Measurements from ENCODE around the gene NFASC. TPM values are rescaled to one million over a fixed set of nuclear protein-coding genes. Genes with fewer than 3 reads are reported as not detected.

Gene NFASC
- 125 TPM for total RNA-seq

DNA sequence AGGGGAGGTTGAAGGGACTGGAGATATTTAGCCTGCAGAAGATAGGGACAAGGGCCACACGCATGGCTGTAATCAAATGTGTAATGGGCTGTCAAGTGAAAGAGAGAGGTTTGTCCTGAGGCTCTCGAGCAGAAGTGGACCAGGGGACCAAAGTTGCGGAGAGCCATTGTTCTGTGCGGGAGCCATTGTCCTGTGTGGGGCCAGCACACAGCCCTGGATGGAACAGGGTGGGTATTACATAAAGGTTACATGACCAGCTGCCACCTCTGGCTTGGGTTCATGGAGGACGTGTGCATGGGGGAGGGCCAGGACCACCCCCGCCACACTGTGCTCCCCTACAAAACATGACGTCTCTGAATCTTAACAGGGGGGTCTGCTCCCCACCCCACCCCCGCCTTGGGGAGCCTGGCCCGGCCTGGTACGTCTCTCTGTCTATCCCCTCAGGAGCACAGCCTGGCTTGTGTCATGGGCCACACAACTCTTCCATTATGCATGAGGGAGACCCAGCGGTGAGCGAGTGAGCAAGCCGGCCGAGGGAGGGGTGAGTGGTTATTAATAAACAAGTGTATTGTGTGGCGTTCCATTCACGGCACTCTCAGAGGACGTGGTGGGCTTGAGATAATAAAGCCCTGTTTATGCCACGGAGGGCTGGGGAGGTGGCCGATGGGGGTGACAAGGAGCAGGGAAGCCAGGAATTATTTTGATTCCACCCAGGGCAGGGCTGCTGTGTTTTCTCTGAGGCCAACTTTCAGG lies at the start of gene NFASC:
Gene NFASC (plus strand): TSS at position 703 of the 753 bp plus-strand sequence. CDS start 73,454 bp downstream, outside the sequence.

DNA sequence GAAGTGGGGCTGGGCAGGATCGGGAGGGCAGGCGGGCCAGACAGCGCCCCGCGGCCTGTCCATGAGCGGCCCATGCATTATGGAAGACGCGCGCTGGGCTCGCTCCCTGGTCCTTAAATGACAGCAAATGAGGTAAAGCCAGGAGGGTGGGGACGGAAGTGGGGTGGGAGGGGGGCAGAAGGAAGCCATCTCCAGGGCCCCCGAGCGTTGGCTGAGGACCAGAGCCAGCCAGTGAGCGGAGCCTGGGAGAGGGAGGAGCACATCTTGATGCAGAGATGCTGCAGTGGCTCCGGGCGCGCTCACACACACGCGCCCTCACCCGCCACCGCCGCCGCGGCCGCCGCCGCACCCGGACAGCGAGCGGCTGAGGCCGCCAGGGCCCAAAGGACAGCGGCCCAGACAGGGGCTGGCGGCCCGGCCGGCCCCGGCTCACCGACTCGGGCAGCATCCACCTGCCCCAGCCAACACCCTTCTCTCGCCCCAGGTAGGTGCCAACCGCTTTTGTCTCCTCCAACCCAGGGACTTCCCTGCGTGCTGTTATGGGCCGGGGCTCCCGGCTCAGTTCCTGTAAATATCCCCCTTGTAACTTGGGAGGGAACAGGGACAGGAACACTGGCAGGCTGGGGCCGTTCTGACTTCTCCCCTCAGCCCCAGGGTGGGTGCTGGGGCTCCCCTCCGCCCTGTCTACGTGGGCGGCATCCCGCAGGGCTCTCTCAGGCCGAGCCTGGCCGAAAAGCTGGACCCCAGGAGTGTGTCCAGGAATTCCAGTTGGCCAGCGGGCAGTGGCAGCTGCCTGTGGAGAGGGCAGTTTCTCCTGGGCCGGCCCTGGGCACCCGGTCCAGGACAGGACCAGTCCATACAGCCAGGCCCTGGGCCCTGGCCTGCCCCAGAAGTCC lies 172.5 kb downstream of the NFASC start, which contains the start of gene CNTN2:
Gene CNTN2 (plus strand): TSS at position 302 of the 896 bp plus-strand sequence. CDS start 9,974 bp downstream, outside the sequence.

Other genes with a start within 250 kb of the NFASC start
- gene LRRN2, start 185.1 kb upstream of the NFASC start, total RNA-seq = 16.3 TPM
- 48.2 TPM for gene CNTN2, start 172.3 kb downstream of the NFASC start, total RNA-seq
- gene TMEM81, start 213.6 kb downstream of the NFASC start, total RNA-seq = 4.4 TPM

All from parietal lobe (tissue), 1 donor.